GM12864 (cell line): ENCODE results near the gene IST1.
"Not testable (repeated sequence)": the region's sequence is repeated elsewhere in the genome, so short reads cannot be mapped to it uniquely, and the experiment has no call there.

ENCODE experiments used
- DNase-seq: peaks from one replicate; pipeline ENCODE4 v3.0.0-alpha.2; 2011; ENCODE audit warnings: low read depth
- H3K4me3 ChIP-seq: 2 replicates; pipeline ENCODE4 v1.5.1; 2011; ENCODE audit warnings: mild to moderate bottlenecking, low read depth, low read length, control low read depth
- CTCF ChIP-seq: IDR thresholded peaks from 2 replicates; pipeline ENCODE4 v1.5.1; 2011; ENCODE audit warnings: low read depth, mild to moderate bottlenecking, moderate library complexity, low read length, control low read depth, inconsistent platforms; ENCODE audit errors: missing control alignments

The IST1 gene

GRCh38 chr16:71865173-71865863 lies 30.0 kb upstream of the IST1 start:
- no peak for TF ChIP-seq CTCF
- no peak overlapping the region for H3K4me3 ChIP-seq
- no peak for DNase-seq

- not testable (repeated sequence) for H3K4me3 ChIP-seq, DNase-seq
Measured at GRCh38 chr16:71867175-71867574, 28.2 kb upstream of the IST1 start.

- DNase-seq: no peak
- no peak for TF ChIP-seq CTCF
- H3K4me3 ChIP-seq: no peak overlapping the region
Measured at GRCh38 chr16:71867939-71868338, 27.4 kb upstream of the IST1 start.

- DNase-seq: no peak
- H3K4me3 ChIP-seq: no peak overlapping the region
- no peak for TF ChIP-seq CTCF
Measured at GRCh38 chr16:71869089-71869488, 26.2 kb upstream of the IST1 start.

GRCh38 chr16:71870818-71871217 lies 24.5 kb upstream of the IST1 start:
- no peak overlapping the region for H3K4me3 ChIP-seq
- no peak for TF ChIP-seq CTCF
- no peak for DNase-seq

- no peak for DNase-seq
- TF ChIP-seq CTCF: no peak
Measured at GRCh38 chr16:71873199-71873598, 22.1 kb upstream of the IST1 start.

GRCh38 chr16:71878911-71879310 lies 16.4 kb upstream of the IST1 start:
- no peak overlapping the region for H3K4me3 ChIP-seq
- no peak for DNase-seq

More at GRCh38 chr16:71873199-71873598, 22.1 kb upstream of the IST1 start:
- no peak overlapping the region for H3K4me3 ChIP-seq

More at GRCh38 chr16:71878911-71879310, 16.4 kb upstream of the IST1 start:
- TF ChIP-seq CTCF: no peak
